HAP-1 (cell line): ENCODE results near the gene TNFRSF11A.
A peak's percentile ranks its signal among the peaks of the same experiment; 100 is the strongest.

Source experiments
- DNase-seq, 2 experiments: peaks; one replicate each; pipeline ENCODE4 v3.0.0-alpha.2; 2016 to 2020; ENCODE audit warnings: low spot score in 2 of 2
- H3K27me3 ChIP-seq: fragments of 250-450 bp; sonication (Bioruptor Pico); 2 replicates; pipeline ENCODE4 v1.5.1; 2020; ENCODE audit warnings: low read depth, mild to moderate bottlenecking, moderate library complexity
- H3K36me3 ChIP-seq: fragments of 250-450 bp; sonication (Bioruptor Pico); replicated peaks from 2 replicates; pipeline ENCODE4 v1.5.1; 2020; ENCODE audit warnings: mild to moderate bottlenecking
- H3K4me1 ChIP-seq: fragments of 250-450 bp; sonication (Bioruptor Pico); 2 replicates; pipeline ENCODE4 v1.5.1; 2020; ENCODE audit warnings: mild to moderate bottlenecking
- H3K4me3 ChIP-seq: fragments of 250-450 bp; sonication (Bioruptor Pico); 2 replicates; pipeline ENCODE4 v1.5.1; 2020; ENCODE audit warnings: mild to moderate bottlenecking, moderate library complexity
- H3K9me3 ChIP-seq: fragments of 250-450 bp; sonication (Bioruptor Pico); 2 replicates; pipeline ENCODE4 v1.5.1; 2020; ENCODE audit warnings: mild to moderate bottlenecking, moderate library complexity
- in situ Hi-C: fragments of 300-500 bp; cut with MboI; formaldehyde crosslinking; loops from 3 replicates; pipeline ENCODE4 v1.14.3; 2020; ENCODE audit warnings: low sequenced_read_pairs, inconsistent platforms, mixed read lengths

TNFRSF11A gene

DNA sequence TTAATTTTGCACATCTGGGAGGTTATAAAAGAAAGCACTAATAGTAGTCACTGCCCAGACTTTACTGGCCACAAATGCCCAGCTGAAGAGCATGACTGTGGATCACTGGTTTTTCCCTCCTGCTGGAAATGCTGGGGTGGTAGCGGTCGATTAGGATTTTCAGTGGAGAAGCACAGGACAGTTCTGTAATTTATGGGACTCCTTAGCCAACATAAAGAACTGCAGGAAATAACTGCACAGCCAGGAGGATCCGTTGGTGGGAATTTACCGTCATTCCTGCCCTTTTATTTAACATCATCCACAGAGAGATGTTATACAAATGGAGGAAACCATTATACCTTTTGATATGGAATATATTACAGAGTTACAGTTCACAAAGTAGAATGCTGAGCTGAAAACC is 61.5 kb downstream of the TNFRSF11A start:
- peak in 1 of 2 experiments; percentile 28 for DNase-seq
- H3K4me3 ChIP-seq, result no peak overlapping the region
- H3K9me3 ChIP-seq, result peaks cover 5% of the 10 kb centered on the region; the same call in 1 of the 2 replicates
- peaks cover 48% of the 10 kb centered on the region for H3K4me1 ChIP-seq
- no peaks in the 10 kb centered on the region for H3K27me3 ChIP-seq
- no peaks in the 10 kb centered on the region; the same call in 1 of the 2 replicates for H3K36me3 ChIP-seq
- in situ Hi-C loops, result no loop called here

DNA sequence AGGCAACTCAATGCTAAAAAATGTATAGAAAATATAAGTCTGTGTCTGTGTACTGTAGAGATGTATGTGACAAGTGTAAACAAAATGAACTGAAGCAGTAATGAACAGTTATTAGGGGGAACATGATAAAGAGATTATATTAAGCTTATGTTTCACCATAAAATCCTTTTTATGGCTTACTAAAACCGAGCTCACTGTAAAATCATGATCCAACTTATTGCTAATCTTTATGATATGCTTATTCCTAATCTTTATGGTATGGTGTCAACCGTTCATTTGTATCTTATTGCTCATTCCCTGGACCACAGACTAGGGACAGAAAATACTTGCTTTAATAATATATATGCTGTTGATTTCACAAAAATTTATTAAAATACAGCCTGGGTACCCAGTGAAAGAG is 62.1 kb downstream of the TNFRSF11A start:
- Histone ChIP-seq H3K36me3 (no peaks in the 10 kb centered on the region; the same call in 1 of the 2 replicates), H3K9me3 (0 out of 2 replicates have a peak, but pooled peaks cover 6% of the 10 kb centered on the region), H3K4me3 (no peak overlapping the region), H3K4me1 (peaks cover 48% of the 10 kb centered on the region), H3K27me3 (no peaks in the 10 kb centered on the region)
- no peak for DNase-seq
- in situ Hi-C loops, result no loop called here

DNA sequence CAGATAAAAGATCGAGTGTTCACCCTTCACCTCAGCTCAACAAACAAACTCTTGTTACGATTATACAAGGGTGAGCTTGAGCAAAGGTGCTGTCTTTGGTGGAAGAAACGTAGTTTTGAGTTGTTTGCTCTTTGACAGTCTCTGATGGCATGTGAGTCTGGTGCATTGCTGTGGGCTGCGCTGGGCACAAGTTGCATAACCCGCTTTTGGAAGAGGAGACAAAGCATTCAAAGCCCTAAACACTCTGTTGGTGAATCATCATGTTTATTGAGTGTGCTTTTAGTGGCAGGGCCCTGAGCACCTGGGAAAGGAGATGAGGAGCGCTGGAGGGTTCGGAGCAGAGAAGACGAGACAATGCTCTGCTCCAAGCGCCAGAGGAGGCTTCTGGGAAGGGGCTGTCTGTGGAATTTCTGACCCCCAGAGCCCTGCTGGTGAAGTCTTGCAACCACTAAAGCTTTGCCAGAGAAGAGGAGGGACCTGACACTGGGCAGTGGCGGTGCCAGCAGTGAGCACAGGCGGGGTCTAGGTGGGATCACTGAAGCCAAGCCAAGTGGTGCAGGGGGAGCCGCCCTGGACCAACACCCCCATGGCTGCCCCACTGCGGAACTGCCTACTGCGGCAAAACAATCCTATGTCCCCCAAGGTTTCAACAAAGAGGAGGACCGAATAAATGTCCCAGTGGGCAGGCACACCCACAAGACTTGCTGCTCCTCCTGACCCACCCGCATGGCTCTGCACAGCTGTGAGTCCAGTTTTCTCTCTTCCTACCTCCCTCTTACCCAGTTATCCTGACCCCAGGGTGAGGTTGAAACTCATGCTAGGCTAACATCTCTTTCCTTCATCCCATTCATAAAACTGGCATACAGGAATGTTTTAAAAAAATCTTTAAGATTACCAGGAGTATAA is 64.0 kb downstream of the TNFRSF11A start:
- Histone ChIP-seq H3K9me3 (0 out of 2 replicates have a peak, but pooled peaks cover 4% of the 10 kb centered on the region), H3K4me3 (no peak overlapping the region), H3K27me3 (no peaks in the 10 kb centered on the region), H3K4me1 (peaks cover 39% of the 10 kb centered on the region), H3K36me3 (no peaks in the 10 kb centered on the region; the same call in 1 of the 2 replicates)
- in situ Hi-C loops, result no loop called here
- no peak for DNase-seq

DNA sequence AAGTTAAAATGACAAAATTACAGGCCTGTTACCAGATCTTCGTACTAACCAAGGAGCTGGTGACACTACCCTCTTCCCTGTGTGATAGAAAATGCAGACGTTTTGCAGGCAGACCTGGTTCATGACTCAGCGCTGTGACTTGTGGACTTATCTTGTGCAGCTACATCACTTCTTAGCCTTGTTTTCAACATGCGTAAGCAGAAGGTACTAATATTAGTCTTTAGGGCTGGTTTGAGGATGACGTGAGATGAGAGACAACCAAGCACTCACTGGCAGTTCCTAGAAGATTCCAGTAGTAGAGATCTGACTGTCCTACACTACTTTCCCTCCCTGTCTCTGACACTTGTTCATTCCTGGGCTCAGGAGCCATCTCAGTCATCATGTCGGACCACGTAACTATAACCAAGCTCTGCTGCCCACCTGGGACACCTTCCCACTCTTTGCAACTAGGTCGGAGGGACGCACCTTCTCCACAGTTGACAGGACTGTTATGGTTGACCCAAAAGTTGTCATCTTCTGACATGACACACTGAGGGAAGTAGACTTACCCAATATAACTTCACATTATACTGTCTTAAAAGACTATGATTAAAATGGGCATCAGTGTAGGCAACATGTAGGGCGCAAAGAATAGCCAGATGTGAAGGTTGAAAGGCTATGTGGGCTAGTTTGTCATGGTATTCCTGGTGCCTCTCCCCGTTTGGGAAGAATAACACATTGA is 64.8 kb downstream of the TNFRSF11A start:
- no peaks in the 10 kb centered on the region; the same call in 1 of the 2 replicates for H3K36me3 ChIP-seq
- 0 out of 2 replicates have a peak, but pooled peaks cover 4% of the 10 kb centered on the region for H3K9me3 ChIP-seq
- H3K27me3 ChIP-seq, result no peaks in the 10 kb centered on the region
- in situ Hi-C loops, result no loop called here
- peaks cover 38% of the 10 kb centered on the region for H3K4me1 ChIP-seq
- H3K4me3 ChIP-seq, result no peak overlapping the region
- DNase-seq, result no peak

DNA sequence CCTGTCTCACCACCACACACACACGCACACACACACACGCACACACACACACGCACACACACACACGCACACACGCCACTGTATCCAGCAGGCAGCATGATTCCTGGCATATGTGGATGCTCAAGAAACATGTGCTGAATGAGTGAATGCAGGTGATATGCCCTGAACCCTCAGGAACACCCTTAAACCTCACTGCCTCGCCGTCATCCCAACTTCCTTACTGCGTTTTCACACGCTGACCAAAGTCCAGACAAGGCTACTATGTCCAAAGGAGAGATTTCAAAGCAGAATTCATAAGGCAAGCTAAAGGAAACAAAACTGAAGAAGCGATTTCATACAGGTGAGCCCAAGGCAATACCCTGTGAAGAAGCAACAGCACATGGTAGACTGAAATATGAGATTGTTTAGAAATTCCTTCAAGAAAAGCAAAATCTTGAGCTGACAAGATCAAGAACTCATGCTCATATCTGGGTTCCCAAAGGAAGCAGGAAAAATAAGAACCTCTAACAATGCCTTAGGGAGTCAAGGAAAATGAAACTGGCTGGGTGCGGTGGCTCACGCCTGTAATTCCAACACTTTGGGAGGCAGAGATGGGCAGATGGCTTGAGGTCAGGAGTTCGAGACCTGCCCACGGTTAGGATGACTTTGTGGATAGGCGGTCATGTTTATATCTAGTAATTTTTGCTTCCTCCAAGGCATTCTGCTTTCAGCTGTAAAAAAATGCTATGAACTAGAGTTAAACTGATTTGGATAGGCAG is 69.1 kb downstream of the TNFRSF11A start:
- DNase-seq, result no peak
- Histone ChIP-seq H3K4me1 (peaks cover 20% of the 10 kb centered on the region), H3K9me3 (0 out of 2 replicates have a peak, but pooled peaks cover 4% of the 10 kb centered on the region), H3K36me3 (no peaks in the 10 kb centered on the region), H3K27me3 (no peaks in the 10 kb centered on the region), H3K4me3 (no peak overlapping the region)
- in situ Hi-C loops, result no loop called here

DNA sequence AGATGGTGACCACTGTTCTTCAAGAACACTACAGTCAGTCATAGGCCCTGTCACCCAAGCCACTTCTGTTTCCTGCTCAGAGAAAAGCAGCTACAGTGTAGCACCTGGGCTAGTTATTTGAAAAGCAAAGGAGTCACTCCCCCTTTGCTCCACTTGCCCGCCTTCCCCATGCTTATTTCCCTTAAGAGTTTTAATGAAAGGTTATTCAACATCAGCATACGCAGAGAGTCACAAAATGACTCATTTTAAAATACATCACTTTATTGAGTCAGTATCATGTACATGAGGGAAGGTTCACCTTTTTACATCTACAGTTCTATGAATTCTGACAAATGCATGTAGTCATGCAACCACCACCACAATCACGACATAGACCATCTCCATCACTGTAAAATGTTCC is 71.3 kb downstream of the TNFRSF11A start:
- DNase-seq, result no peak
- H3K4me3 ChIP-seq, result no peak overlapping the region
- peaks cover 14% of the 10 kb centered on the region for H3K4me1 ChIP-seq
- H3K36me3 ChIP-seq, result no peaks in the 10 kb centered on the region
- H3K9me3 ChIP-seq, result 0 out of 2 replicates have a peak, but pooled peaks cover 4% of the 10 kb centered on the region
- in situ Hi-C loops, result no loop called here
- no peaks in the 10 kb centered on the region for H3K27me3 ChIP-seq

DNA sequence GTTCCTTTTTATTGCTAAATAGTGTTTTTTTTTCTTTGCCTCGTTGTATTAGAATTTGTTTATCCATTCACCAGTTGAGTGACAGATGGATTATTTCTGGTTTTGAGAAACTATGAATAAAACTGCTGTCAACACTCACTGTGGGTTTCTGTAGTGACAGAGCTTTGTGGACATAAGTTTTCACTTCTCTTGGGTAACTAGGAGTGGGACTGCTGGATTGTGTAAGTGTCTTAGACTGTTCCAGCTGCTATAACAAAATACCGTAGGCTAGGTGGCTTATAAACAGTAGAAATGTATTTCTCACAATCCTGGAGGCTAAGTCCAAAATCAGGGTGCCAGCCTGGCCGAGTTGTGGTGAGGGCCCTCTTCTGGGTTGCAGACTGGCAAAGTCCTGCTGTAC is 71.9 kb downstream of the TNFRSF11A start:
- in situ Hi-C loops, result no loop called here
- Histone ChIP-seq H3K9me3 (no peaks in the 10 kb centered on the region), H3K4me1 (peaks cover 14% of the 10 kb centered on the region), H3K4me3 (no peak overlapping the region), H3K27me3 (no peaks in the 10 kb centered on the region), H3K36me3 (no peaks in the 10 kb centered on the region)
- no peak for DNase-seq

DNA sequence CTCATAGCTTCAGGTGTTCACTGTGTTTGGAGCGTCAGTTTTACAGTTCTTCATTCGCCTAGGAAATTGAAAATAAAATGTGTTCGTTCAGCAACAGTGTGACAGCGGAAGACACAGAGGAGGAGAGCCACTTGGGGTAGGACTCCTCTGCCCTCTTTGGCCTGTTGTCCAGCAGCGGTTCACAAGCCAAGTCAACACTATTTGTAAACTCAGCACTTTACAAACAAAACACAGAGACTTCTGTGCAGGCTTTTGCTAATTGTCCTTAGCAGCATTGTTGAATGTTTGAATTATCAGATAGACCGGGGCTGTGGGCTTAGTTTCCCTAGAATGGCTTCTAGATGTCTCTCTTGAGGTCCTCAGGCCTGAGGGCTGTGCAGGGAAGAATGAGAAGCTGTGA is 73.2 kb downstream of the TNFRSF11A start:
- in situ Hi-C loops, result no loop called here
- peaks cover 14% of the 10 kb centered on the region for H3K4me1 ChIP-seq
- H3K36me3 ChIP-seq, result no peaks in the 10 kb centered on the region
- DNase-seq, result no peak
- no peaks in the 10 kb centered on the region for H3K9me3 ChIP-seq
- no peaks in the 10 kb centered on the region for H3K27me3 ChIP-seq
- H3K4me3 ChIP-seq, result no peak overlapping the region

DNA sequence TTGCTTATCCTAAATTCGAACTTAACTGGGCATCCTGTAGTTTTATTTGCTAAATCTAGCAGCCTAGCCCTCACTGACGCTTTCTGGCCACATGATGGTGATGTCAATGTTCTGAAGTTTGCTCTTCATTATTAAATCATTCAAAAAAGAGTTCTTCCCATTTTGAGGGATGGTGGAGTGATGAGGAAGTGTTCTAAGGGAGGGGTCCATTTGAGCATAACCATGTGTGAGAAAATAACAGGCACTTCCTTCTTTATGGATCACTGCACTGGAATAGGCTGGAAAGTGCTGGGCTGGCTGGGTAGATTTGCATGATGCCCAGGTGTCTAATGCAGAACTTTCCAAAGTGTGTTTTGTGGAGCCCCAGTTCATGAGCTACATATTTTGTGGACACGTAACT is 74.2 kb downstream of the TNFRSF11A start:
- Histone ChIP-seq H3K27me3 (no peaks in the 10 kb centered on the region), H3K4me1 (peaks cover 14% of the 10 kb centered on the region), H3K36me3 (no peaks in the 10 kb centered on the region), H3K9me3 (no peaks in the 10 kb centered on the region), H3K4me3 (no peak overlapping the region)
- in situ Hi-C loops, result no loop called here
- no peak for DNase-seq

DNA sequence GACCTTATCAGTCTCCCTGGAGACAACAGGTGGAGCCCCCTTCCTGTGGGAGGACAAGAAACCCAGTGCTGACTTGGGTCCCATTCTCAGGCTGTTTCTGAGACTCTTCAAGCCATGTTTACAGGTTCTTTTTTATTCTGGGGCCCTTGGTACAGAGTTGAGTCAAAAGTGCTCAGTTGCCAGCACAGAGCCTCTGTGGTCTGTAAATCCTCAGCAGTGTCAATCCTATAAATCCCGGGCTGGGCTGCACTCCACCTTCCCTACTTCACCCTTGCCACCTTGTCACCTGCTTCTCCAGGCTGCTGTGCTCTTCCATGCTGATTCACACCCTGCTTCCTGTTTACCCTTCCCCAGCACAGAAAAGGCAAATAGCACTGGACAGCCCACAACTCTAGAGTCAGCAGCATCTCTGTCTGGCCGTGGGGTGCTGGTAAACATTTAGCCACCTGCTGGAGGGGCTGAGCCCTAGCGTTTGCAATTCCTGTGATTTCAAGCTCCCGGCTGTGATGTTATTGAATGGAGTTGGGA is 74.7 kb downstream of the TNFRSF11A start:
- no peaks in the 10 kb centered on the region for H3K36me3 ChIP-seq
- H3K4me1 ChIP-seq, result peaks cover 14% of the 10 kb centered on the region
- peak; percentile 55 to 67 for DNase-seq
- H3K27me3 ChIP-seq, result no peaks in the 10 kb centered on the region
- H3K4me3 ChIP-seq, result no peak overlapping the region
- no peaks in the 10 kb centered on the region for H3K9me3 ChIP-seq
- in situ Hi-C loops, result no loop called here

DNA sequence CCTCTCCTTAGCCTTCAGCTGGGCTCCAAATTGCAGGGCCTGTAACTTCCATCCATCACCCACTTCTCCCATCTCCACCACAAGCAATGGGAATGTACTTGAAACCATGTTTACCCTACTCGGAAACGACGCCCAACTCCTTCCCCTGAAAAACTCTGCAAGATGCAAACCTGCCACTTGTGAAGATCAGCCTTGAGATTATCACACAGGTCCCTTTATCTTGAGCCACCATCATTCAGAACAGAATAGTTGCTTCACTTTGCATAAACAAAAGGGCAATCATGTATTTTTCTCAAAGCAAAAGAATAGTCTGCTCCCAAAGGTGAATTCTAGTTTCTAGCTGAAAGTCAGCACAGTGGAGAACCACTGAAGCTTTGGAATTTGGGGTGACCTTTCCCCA is 75.8 kb downstream of the TNFRSF11A start:
- Histone ChIP-seq H3K4me1 (peaks cover 14% of the 10 kb centered on the region), H3K36me3 (no peaks in the 10 kb centered on the region), H3K4me3 (no peak overlapping the region), H3K27me3 (no peaks in the 10 kb centered on the region), H3K9me3 (no peaks in the 10 kb centered on the region)
- DNase-seq, result no peak
- in situ Hi-C loops, result no loop called here

DNA sequence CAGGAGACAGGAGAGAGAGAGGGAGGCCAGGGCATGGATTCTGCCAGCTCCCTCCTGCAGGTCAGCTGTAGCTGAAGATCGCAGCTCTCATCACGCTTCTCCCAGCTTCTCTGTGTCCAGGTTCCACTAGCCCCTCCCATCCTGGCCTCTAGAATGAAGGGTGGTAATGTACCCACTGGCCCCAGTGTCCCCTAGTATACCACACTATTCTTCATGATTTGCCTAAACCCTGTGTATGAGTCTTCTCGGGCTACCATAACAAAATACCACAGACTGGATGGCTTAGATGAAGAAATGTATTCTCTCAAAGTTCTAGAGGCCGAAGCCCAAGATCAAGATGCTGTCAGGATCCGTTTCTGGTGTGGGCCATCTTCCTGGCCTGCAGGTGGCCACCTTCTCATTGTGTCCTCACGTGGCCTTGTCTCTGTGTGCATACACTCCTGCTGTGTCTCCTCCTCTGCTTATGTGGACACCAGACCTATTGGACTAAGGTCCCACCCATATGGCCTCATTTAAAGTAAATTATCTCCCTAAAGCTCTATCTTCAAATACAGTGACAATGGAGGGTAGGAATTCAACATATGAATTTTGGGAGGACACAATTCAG is 77.3 kb downstream of the TNFRSF11A start:
- in situ Hi-C loops, result no loop called here
- Histone ChIP-seq H3K9me3 (no peaks in the 10 kb centered on the region), H3K36me3 (no peaks in the 10 kb centered on the region), H3K4me1 (peaks cover 14% of the 10 kb centered on the region), H3K4me3 (no peak overlapping the region), H3K27me3 (no peaks in the 10 kb centered on the region)
- DNase-seq, result no peak

DNA sequence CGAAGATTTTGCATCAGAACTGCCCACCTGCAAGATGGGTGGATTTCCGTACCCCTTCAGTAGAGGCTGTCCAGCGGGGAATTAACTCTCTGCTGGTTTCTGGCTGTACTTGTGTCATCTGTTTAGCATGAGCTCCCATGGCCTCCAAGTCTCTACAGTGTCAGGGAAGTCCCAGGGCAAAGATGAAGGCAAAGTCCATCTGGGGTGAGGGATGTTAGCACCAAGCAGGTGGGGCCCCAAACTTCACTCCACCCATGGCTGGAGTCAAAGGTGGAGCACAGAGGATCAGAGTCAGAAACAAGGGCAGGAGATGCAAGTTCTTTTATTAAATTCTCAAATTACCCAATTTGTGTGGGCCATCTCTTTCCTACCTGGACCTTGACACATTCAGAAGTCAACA is 78.0 kb downstream of the TNFRSF11A start:
- Histone ChIP-seq H3K9me3 (no peaks in the 10 kb centered on the region), H3K4me3 (no peak overlapping the region), H3K4me1 (peaks cover 8% of the 10 kb centered on the region; the same call in 1 of the 2 replicates), H3K36me3 (no peaks in the 10 kb centered on the region), H3K27me3 (no peaks in the 10 kb centered on the region)
- no peak for DNase-seq
- in situ Hi-C loops, result no loop called here
